Sigmoid colon (tissue), 7 donors: ENCODE data around the gene SHISAL1. TPM values are rescaled to one million over a fixed set of nuclear protein-coding genes. Genes with fewer than 3 reads are reported as not detected.
A peak's percentile ranks its signal among the peaks of the same experiment; 100 is the strongest.

Experiments used
- DNase-seq: peaks from one replicate; pipeline ENCODE4 v3.0.0-alpha.2; 2019
- H3K27ac ChIP-seq, 4 donors: fragments of 200-600 bp; sonication (generic); one replicate each; pipeline ENCODE4 v1.5.1; 2016 to 2019; ENCODE audit warnings: mild to moderate bottlenecking in 1 of 4
- H3K27me3 ChIP-seq, 3 donors: fragments of 200-600 bp; sonication (generic); one replicate each; pipeline ENCODE4 v1.5.1; 2019; ENCODE audit warnings: mild to moderate bottlenecking in 1 of 3
- H3K36me3 ChIP-seq, 4 donors: fragments of 200-600 bp; sonication (generic); one replicate each; pipeline ENCODE4 v1.5.1; 2016 to 2019
- H3K4me1 ChIP-seq, 4 donors: fragments of 200-600 bp; sonication (generic); one replicate each; pipeline ENCODE4 v1.5.1; 2017 to 2019
- H3K4me3 ChIP-seq, 4 donors: fragments of 200-600 bp; sonication (generic); one replicate each; pipeline ENCODE4 v1.5.1; 2017 to 2019; ENCODE audit warnings: mild to moderate bottlenecking in 2 of 4, moderate library complexity in 1 of 4
- H3K9me3 ChIP-seq, 4 donors: fragments of 200-600 bp in 3 of 4; sonication (generic) in 3 of 4; one replicate each; pipeline versions ENCODE4 v1.5.1 to v1.6.1; 2013 to 2019
- EP300 ChIP-seq, 4 donors: sonication (generic); formaldehyde crosslinking; IDR thresholded peaks; one replicate each; pipeline ENCODE4 v1.6.1; 2017; ENCODE audit warnings: antibody characterized with exemption in 4 of 4
- POLR2A ChIP-seq, 2 donors: fragments of 450-650 bp; IDR thresholded peaks; one replicate each; pipeline ENCODE4 v1.6.1; 2016; ENCODE audit warnings: antibody characterized with exemption in 2 of 2, mild to moderate bottlenecking in 2 of 2, moderate library complexity in 2 of 2
- POLR2AphosphoS5 ChIP-seq, 4 donors: sonication (generic); formaldehyde crosslinking; IDR thresholded peaks; one replicate each; pipeline ENCODE4 v1.6.1; 2017; ENCODE audit warnings: antibody characterized with exemption in 4 of 4
- WGBS, 2 donors: extraction: QIAGEN DNeasy Blood & Tissue Kit; methylation state at CpG; one replicate each; pipeline ENCODE4 v1.1.7; 2013; 5-methylcytosine and 5-hydroxymethylcytosine counted together
- intact Hi-C: fragments of 100-400 bp; cut with DNase I; formaldehyde crosslinking; loops from one replicate; pipeline ENCODE4 v1.15.1; 2023
- polyA plus RNA-seq, 3 donors: library from polyadenylated mRNA; stranded (reverse); fragments of 200-250 nt; gene quantifications; one replicate each; pipeline ENCODE4 v1.2.3, GENCODE V29; 2013
- total RNA-seq, 4 donors: library from RNA; depleted of rRNA; stranded (reverse); fragments of >200 nt; gene quantifications; one replicate each; pipeline ENCODE4 v1.1.0, GENCODE V29; 2016
- TF ChIP-seq, protein P1 (sequence below), 4 experiments: fragments of 450-650 bp in 3 of 4; fragments of 200-600 bp in 1 of 4; IDR thresholded peaks; one replicate each; pipeline ENCODE4 v1.5.1; 2016 to 2019; ENCODE audit warnings: antibody characterized with exemption in 4 of 4, mild to moderate bottlenecking in 3 of 4, moderate library complexity in 2 of 4
- donor health status: healthy with polysubstance abuse.
- donor health status: Bipolar disorder and iron deficiency.
- donor health status: healthy.

The SHISAL1 gene
- total and polyA plus RNA-seq, 7 donors, result 0.23 to 32.4 (median 20.7) TPM

- Histone ChIP-seq H3K9me3 (no peaks in the 10 kb centered on the region), H3K27me3 (no peaks in the 10 kb centered on the region), H3K27ac (no peak overlapping the region), H3K4me1 (peaks cover 0 to 20% (median 11%) of the 10 kb centered on the region in 4 donors), H3K4me3 (no peak overlapping the region), H3K36me3 (no peaks in the 10 kb centered on the region)
- WGBS, 2 donors, result 48 to 57% methylated on average over 6 of the region's 6 CpGs
- peak; percentile 9 for DNase-seq
- intact Hi-C loops, result no loop called here
- TF ChIP-seq POLR2AphosphoS5 (IDR thresholded peaks at IDR 0.05), result no peak
- TF ChIP-seq, protein P1, sequence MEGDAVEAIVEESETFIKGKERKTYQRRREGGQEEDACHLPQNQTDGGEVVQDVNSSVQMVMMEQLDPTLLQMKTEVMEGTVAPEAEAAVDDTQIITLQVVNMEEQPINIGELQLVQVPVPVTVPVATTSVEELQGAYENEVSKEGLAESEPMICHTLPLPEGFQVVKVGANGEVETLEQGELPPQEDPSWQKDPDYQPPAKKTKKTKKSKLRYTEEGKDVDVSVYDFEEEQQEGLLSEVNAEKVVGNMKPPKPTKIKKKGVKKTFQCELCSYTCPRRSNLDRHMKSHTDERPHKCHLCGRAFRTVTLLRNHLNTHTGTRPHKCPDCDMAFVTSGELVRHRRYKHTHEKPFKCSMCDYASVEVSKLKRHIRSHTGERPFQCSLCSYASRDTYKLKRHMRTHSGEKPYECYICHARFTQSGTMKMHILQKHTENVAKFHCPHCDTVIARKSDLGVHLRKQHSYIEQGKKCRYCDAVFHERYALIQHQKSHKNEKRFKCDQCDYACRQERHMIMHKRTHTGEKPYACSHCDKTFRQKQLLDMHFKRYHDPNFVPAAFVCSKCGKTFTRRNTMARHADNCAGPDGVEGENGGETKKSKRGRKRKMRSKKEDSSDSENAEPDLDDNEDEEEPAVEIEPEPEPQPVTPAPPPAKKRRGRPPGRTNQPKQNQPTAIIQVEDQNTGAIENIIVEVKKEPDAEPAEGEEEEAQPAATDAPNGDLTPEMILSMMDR (IDR thresholded peaks at IDR 0.05), result no peak
- no peak for TF ChIP-seq EP300 (IDR thresholded peaks at IDR 0.05)
- TF ChIP-seq POLR2A (IDR thresholded peaks at IDR 0.05), result no peak
These were observed 109.5 kb downstream of the SHISAL1 start for GRCh38 chr22:44203203-44203602.

GRCh38 chr22:44202261-44202789, 110.4 kb downstream of the SHISAL1 start:
- TF ChIP-seq, protein P1 (IDR thresholded peaks at IDR 0.05), result no peak
- TF ChIP-seq POLR2AphosphoS5 (IDR thresholded peaks at IDR 0.05) (no peak), EP300 (IDR thresholded peaks at IDR 0.05) (no peak), POLR2A (IDR thresholded peaks at IDR 0.05) (no peak)
- Histone ChIP-seq H3K9me3 (no peaks in the 10 kb centered on the region), H3K36me3 (no peaks in the 10 kb centered on the region), H3K4me1 (peaks cover 0 to 20% (median 11%) of the 10 kb centered on the region in 4 donors), H3K27ac (no peak overlapping the region), H3K4me3 (no peak overlapping the region), H3K27me3 (no peaks in the 10 kb centered on the region)
- intact Hi-C loops, result no loop called here
- DNase-seq, result peak; percentile 42
- WGBS, 2 donors, result 71 to 79% methylated on average over 11 of the region's 11 CpGs

DNA sequence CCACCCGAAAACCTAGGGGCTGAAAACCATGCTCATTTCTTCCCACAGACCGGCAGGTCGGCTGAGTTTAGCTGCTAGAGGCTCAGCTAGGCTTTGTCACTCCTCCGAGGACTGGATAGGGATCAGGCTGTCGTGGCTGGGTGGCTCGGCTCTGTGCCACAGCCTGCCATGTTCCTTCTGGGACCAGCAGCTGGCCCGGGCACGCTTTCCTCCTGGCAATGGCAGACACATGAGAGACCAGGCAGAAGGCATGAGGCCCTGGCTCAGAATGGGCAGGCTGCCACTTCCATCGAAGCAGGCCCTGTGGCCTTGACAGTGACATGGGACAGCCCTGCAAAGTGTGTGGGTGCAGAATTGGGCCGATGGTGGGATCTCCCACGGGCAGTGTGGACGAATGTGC, 111.1 kb downstream of the SHISAL1 start:
- no peak for TF ChIP-seq EP300 (IDR thresholded peaks at IDR 0.05)
- TF ChIP-seq, protein P1 (IDR thresholded peaks at IDR 0.05), result no peak
- no peak for TF ChIP-seq POLR2A (IDR thresholded peaks at IDR 0.05)
- no peak for TF ChIP-seq POLR2AphosphoS5 (IDR thresholded peaks at IDR 0.05)
- no peak overlapping the region for H3K4me3 ChIP-seq
- H3K4me1 ChIP-seq, result peaks cover 0 to 20% (median 11%) of the 10 kb centered on the region in 4 donors
- 76 to 80% methylated on average over 12 of the region's 12 CpGs for WGBS, 2 donors
- intact Hi-C loops, result no loop called here
- H3K27ac ChIP-seq, result no peak overlapping the region
- H3K27me3 ChIP-seq, result no peaks in the 10 kb centered on the region
- H3K9me3 ChIP-seq, result no peaks in the 10 kb centered on the region
- H3K36me3 ChIP-seq, result no peaks in the 10 kb centered on the region
- DNase-seq, result peak; percentile 52

DNA sequence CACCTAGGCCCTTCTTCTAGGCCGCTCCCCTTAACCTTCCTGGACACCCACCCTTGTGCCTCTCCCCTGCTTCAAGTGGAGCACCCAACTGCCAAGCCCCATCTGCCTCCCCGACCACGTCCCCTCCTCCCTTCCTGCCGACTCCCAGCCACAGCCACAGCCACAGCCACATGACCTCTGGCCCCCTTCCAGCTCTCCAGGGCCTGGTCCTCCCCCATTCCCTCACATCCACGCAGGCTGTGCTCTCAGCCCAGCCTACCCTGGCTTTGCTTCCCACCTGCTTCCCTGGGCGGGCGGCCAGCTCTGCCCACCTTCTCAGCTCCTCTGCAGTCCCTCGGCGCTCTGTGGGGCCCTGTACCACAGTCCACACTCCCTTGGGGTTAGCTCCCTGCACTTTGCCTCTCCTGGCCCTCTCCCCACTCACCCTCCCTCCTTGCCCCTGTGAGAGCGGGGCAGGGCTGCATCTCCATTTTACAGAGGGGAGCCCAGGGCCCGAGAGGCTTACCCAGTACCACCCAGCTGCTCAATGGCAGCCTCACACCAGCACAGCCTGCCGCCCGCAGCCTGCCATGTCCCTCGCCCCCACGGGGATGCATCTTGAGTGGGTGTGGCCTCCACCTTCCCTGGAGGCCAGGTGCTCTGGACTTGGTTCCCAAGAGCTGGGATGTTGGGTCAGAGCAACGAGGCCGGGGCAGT, 111.7 kb downstream of the SHISAL1 start:
- H3K4me3 ChIP-seq, result no peak overlapping the region
- H3K4me1 ChIP-seq, result peaks cover 0 to 20% (median 11%) of the 10 kb centered on the region in 4 donors
- H3K36me3 ChIP-seq, result no peaks in the 10 kb centered on the region
- 62 to 77% methylated on average over 17 of the region's 17 CpGs for WGBS, 2 donors
- DNase-seq, result peak; percentile 67
- H3K27ac ChIP-seq, result no peak overlapping the region
- TF ChIP-seq, protein P1 (IDR thresholded peaks at IDR 0.05), result no peak
- TF ChIP-seq POLR2AphosphoS5 (IDR thresholded peaks at IDR 0.05) (no peak), EP300 (IDR thresholded peaks at IDR 0.05) (no peak), POLR2A (IDR thresholded peaks at IDR 0.05) (no peak)
- intact Hi-C loops, result no loop called here
- no peaks in the 10 kb centered on the region for H3K27me3 ChIP-seq
- no peaks in the 10 kb centered on the region for H3K9me3 ChIP-seq
